Prostate gland (tissue), 2 donors: ENCODE measurements around the gene ERAS. TPM values are rescaled to one million over a fixed set of nuclear protein-coding genes. Genes with fewer than 3 reads are reported as not detected.
"Not testable (repeated sequence)": the region's sequence is repeated elsewhere in the genome, so short reads cannot be mapped to it uniquely, and the experiment has no call there.

Experiments used
- DNase-seq: peaks from one replicate; pipeline ENCODE4 v3.0.0-alpha.2; 2019; ENCODE audit warnings: low spot score
- H3K27ac ChIP-seq, 2 donors: fragments of 200-600 bp; sonication (generic); 2 replicates each; pipeline ENCODE4 v1.5.1; 2017 to 2019
- H3K27me3 ChIP-seq: fragments of 200-600 bp; sonication (generic); replicated peaks from 2 replicates; pipeline ENCODE4 v1.5.1; 2019; ENCODE audit not compliant: insufficient read depth
- H3K36me3 ChIP-seq, 2 donors: fragments of 200-600 bp; sonication (generic); 1 replicate in 1 of 2; 2 replicates in 1 of 2; pipeline versions ENCODE4 v1.5.1 to v1.8.1; 2017 to 2019
- H3K4me1 ChIP-seq: fragments of 200-600 bp; sonication (generic); replicated peaks from 2 replicates; pipeline ENCODE4 v1.5.1; 2019
- H3K4me3 ChIP-seq, 2 donors: fragments of 200-600 bp; sonication (generic); 2 replicates each; pipeline ENCODE4 v1.5.1; 2017 to 2019
- H3K9me3 ChIP-seq: fragments of 200-600 bp; sonication (generic); 2 replicates; pipeline ENCODE4 v1.5.1; 2017
- POLR2A ChIP-seq: fragments of 450-650 bp; IDR thresholded peaks from one replicate; pipeline ENCODE4 v1.6.1; 2016; ENCODE audit warnings: antibody characterized with exemption, mild to moderate bottlenecking
- POLR2AphosphoS5 ChIP-seq: sonication (generic); formaldehyde crosslinking; IDR thresholded peaks from one replicate; pipeline ENCODE4 v1.6.1; 2017; ENCODE audit warnings: antibody characterized with exemption
- WGBS: methylation state at CpG from one replicate; pipeline ENCODE4 v1.1.5; 2018; 5-methylcytosine and 5-hydroxymethylcytosine counted together
- intact Hi-C: fragments of 100-400 bp; cut with DNase I; formaldehyde crosslinking; loops from one replicate; pipeline ENCODE4 v1.14.2; 2022
- small RNA-seq, 2 donors: library from RNA; depleted of rRNA; stranded (forward); fragments of <200 nt; gene quantifications; one replicate each; pipeline ENCODE3, GENCODE V24; 2016
- total RNA-seq, 2 donors: library from RNA; depleted of rRNA; stranded (reverse); fragments of >200 nt; gene quantifications; one replicate each; pipeline ENCODE4 v1.1.0, GENCODE V29; 2016
- TF ChIP-seq, protein P1 (sequence below), 4 experiments: fragments of 200-600 bp in 2 of 4; fragments of 450-650 bp in 2 of 4; sonication (generic) in 2 of 4; IDR thresholded peaks; 1 replicate in 3 of 4; 2 replicates in 1 of 4; pipeline ENCODE4 v1.5.1; 2016 to 2019; ENCODE audit warnings: antibody characterized with exemption in 4 of 4, mild to moderate bottlenecking in 2 of 4, moderate library complexity in 2 of 4

The ERAS gene
- total RNA-seq, 2 donors from 2014 or later, result not detected

DNA sequence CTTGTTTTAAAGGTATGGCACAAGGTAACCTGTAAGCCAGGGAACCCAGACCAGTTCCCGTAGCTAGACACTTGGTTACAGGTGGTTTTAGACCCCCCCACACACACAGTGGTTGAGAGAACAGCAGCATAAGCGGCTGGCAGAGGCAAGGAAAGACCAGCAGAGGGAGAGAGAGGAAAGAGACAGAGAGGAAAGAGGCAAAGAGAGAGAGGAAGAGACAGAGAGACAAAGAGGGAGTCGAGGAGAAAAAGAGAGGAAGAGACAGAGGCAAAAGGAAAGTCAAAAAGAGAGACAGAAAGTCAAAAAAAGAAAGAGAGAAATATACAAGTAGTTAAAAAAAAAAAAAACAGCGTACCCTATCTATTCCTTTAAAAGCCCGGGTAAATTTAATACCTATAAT is 28.6 kb downstream of the ERAS start:
- intact Hi-C loops, result no loop called here
- Histone ChIP-seq H3K4me1 (no peaks in the 10 kb centered on the region), H3K27ac (no peak overlapping the region), H3K9me3 (no peaks in the 10 kb centered on the region), H3K36me3 (no peaks in the 10 kb centered on the region), H3K27me3 (no peaks in the 10 kb centered on the region), H3K4me3 (no peak overlapping the region)
- 27% methylated on average over 5 of the region's 5 CpGs for WGBS
- no peak for DNase-seq
- TF ChIP-seq, protein P1, sequence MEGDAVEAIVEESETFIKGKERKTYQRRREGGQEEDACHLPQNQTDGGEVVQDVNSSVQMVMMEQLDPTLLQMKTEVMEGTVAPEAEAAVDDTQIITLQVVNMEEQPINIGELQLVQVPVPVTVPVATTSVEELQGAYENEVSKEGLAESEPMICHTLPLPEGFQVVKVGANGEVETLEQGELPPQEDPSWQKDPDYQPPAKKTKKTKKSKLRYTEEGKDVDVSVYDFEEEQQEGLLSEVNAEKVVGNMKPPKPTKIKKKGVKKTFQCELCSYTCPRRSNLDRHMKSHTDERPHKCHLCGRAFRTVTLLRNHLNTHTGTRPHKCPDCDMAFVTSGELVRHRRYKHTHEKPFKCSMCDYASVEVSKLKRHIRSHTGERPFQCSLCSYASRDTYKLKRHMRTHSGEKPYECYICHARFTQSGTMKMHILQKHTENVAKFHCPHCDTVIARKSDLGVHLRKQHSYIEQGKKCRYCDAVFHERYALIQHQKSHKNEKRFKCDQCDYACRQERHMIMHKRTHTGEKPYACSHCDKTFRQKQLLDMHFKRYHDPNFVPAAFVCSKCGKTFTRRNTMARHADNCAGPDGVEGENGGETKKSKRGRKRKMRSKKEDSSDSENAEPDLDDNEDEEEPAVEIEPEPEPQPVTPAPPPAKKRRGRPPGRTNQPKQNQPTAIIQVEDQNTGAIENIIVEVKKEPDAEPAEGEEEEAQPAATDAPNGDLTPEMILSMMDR (IDR thresholded peaks at IDR 0.05), result no peak
- no peak for TF ChIP-seq POLR2A
- TF ChIP-seq POLR2AphosphoS5, result no peak

DNA sequence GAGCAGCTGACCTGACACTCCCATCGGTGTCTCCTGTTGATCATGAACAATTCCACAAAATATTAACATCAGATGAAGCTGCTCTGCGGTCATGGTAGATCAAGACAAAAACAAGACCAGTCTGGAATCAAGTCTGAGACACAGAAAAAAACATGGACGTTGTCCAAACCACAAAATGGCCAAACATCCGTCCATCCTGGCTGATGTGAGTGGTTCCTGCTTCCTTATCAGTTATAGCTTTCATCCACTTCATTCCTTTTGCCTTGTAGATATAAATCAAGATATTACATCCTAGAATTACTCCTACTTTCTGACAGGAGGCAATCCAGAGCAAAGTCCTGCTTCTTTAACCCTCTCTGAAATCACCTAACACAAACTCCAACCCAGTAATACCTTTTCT is 37.9 kb downstream of the ERAS start:
- Histone ChIP-seq H3K4me1 (no peaks in the 10 kb centered on the region), H3K27me3 (no peaks in the 10 kb centered on the region), H3K9me3 (no peaks in the 10 kb centered on the region), H3K36me3 (no peaks in the 10 kb centered on the region), H3K4me3 (no peak overlapping the region), H3K27ac (no peak overlapping the region)
- 35% methylated on average over 4 of the region's 4 CpGs for WGBS
- TF ChIP-seq, protein P1 (IDR thresholded peaks at IDR 0.05), result no peak
- TF ChIP-seq POLR2AphosphoS5 (no peak), POLR2A (no peak)
- intact Hi-C loops, result no loop called here
- no peak for DNase-seq

DNA sequence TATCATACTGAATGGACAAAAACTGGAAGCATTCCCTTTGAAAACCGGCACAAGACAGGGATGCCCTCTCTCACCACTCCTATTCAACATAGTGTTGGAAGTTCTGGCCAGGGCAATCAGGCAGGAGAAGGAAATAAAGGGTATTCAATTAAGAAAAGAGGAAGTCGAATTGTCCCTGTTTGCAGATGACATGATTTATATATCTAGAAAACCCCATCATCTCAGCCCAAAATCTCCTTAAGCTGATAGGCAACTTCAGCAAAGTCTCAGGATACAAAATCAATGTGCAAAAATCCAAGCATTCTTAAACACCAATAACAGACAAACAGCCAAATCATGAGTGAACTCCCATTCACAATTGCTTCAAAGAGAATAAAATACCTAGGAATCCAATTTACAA is 45.7 kb downstream of the ERAS start:
- H3K9me3 ChIP-seq, DNase-seq, H3K4me3 ChIP-seq, H3K36me3 ChIP-seq, H3K4me1 ChIP-seq, H3K27me3 ChIP-seq, intact Hi-C loops, H3K27ac ChIP-seq: not testable (repeated sequence)
- WGBS, result 23% methylated on average over 1 of the region's 2 CpGs

DNA sequence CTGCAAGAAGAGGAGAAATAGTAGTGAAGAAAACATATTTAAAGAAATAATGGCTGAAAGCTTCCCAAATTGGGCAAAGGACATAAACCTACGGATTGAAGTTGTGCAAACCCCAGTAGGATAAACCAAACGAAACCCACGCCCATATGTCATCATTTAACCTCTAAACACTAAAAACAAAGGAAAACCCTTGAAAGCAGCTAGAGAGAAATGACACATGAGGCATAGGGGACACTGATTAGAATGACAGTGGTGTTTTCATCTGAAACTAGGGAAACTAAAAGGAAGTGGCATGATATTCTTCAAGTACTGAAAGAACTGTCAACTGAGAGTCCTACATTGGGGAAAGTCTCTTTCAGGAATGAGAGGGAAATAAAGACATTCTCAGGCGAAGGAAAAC is 50.6 kb downstream of the ERAS start:
- H3K4me1 ChIP-seq, H3K36me3 ChIP-seq, DNase-seq, H3K4me3 ChIP-seq, H3K27me3 ChIP-seq, H3K27ac ChIP-seq, intact Hi-C loops, H3K9me3 ChIP-seq: not testable (repeated sequence)
- WGBS, result 57% methylated on average over 3 of the region's 4 CpGs

Small RNA genes lying within 50 kb of the gene (small RNA-seq; reads per million reads assigned to genes)
- gene RNU6-29P, result 0 reads per million in 2 donors

Other genes with a start within 250 kb of the ERAS start
- gene WDR13, start 229.0 kb upstream of the ERAS start, total RNA-seq, result 100 to 1,000 TPM; 102 to 190 TPM
- 10 to 100 TPM in 1 of 2 donors, 1 to 10 TPM in 1; 2.5 to 10.5 TPM for gene WAS, start 142.7 kb upstream of the ERAS start, total RNA-seq
- 1 to 10 TPM; 7.4 to 9.1 TPM for gene SUV39H1, start 129.8 kb upstream of the ERAS start, total RNA-seq
- gene GLOD5, start 64.8 kb upstream of the ERAS start, total RNA-seq, result under 1 TPM in 1 of 2 donors, not detected in 1; 0.41 TPM
- gene GATA1, start 39.9 kb upstream of the ERAS start, total RNA-seq, result not detected
- 100 to 1,000 TPM; 102 to 113 TPM for gene HDAC6, start 24.4 kb upstream of the ERAS start, total RNA-seq
- 10 to 100 TPM; 45.4 to 77.7 TPM for gene PCSK1N, start 9.1 kb downstream of the ERAS start, total RNA-seq
- 10 to 100 TPM; 58.2 to 85.8 TPM for gene TIMM17B, start 71.3 kb downstream of the ERAS start, total RNA-seq
- 10 to 100 TPM; 37.1 to 76.6 TPM for gene PQBP1, start 71.4 kb downstream of the ERAS start, total RNA-seq
- 10 to 100 TPM; 29.7 to 39.0 TPM for gene SLC35A2, start 85.1 kb downstream of the ERAS start, total RNA-seq
- 10 to 100 TPM; 12.1 to 23.5 TPM for gene PIM2, start 92.5 kb downstream of the ERAS start, total RNA-seq
- gene OTUD5, start 131.1 kb downstream of the ERAS start, total RNA-seq, result 10 to 100 TPM; 44.1 to 84.2 TPM
- 1 to 10 TPM in 1 of 2 donors, under 1 TPM in 1; 0.23 to 1.9 TPM for gene KCND1, start 145.3 kb downstream of the ERAS start, total RNA-seq
- 10 to 100 TPM; 26.9 to 62.4 TPM for gene GRIPAP1, start 175.8 kb downstream of the ERAS start, total RNA-seq
- gene TFE3, start 216.8 kb downstream of the ERAS start, total RNA-seq, result 10 to 100 TPM; 44.6 to 88.4 TPM
- gene CCDC120, start 232.5 kb downstream of the ERAS start, total RNA-seq, result 10 to 100 TPM; 12.3 to 15.0 TPM
- 10 to 100 TPM; 13.9 to 42.9 TPM for gene PRAF2, start 247.5 kb downstream of the ERAS start, total RNA-seq